Adipose tissue (tissue), 3 donors: ENCODE data around the gene GLI3. TPM values are rescaled to one million over a fixed set of nuclear protein-coding genes. Genes with fewer than 3 reads are reported as not detected.

Experiments
- H3K27ac ChIP-seq: one replicate; pipeline ENCODE4 v1.5.1; 2013; ENCODE audit warnings: low read depth, low read length
- WGBS, 3 donors: extraction: QIAGEN DNeasy Blood & Tissue Kit; methylation state at CpG; one replicate each; pipeline ENCODE4 v1.1.7; 2013; 5-methylcytosine and 5-hydroxymethylcytosine counted together
- polyA plus RNA-seq, 3 donors: library from polyadenylated mRNA; stranded (reverse); fragments of 200-250 nt; gene quantifications; one replicate each; pipeline ENCODE4 v1.2.3, GENCODE V29; 2013
- donor health status: healthy with polysubstance abuse.
- donor health status: Bipolar disorder and iron deficiency.
- donor health status: healthy.

GLI3 gene
- 1 to 10 TPM in 2 of 3 donors, under 1 TPM in 1; 0.51 to 8.4 (median 6.5) TPM for polyA plus RNA-seq

DNA sequence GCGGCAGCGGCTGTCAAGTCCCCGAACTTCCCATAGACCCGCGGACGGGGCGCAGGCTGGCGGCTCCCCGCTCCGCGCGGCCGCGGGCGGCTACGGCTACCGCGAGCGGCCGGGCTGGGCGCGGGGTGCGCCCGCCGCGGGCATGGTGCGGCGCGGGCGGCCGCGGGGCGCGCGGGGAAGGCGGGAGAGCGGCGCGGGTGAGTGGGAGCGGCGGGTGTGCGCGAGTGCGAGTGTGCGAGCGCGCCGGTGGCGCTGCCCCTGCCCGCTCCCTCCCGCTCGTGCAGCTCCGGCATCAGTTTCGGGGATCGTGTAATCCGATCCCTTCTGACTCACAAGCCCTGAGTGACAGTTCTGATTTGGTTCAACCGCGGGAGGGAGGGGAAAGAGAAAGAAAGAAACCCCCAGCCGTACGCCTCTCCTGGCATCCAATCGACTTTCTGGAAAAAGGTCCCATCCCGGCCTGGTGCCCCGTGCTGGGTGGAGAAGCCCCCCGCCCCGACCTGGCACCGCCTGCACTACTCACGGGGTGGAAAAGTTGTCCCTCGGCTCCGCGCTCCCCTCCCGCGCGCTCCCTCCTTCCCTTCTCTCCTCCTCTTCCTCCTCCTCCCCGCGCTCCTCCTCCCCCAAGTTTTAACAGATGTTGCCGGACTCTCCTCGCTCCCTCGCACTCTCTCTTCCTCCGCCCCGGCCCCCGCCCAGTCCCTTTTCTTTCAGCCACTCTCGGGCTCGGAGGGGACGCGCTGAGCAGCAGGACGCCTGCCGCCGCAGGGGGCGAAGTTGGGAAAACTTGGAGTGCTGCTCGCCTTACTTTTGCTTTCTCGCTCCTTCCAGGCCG is at the start of gene GLI3:
Gene GLI3 (minus strand): TSS at position 234 of the 835 bp plus-strand sequence. CDS start 13,956 bp downstream, outside the sequence.
- H3K27ac ChIP-seq, result peak within 1 kb of the TSS; percentile 78
- 1% methylated on average over 54 to 92 of the region's 92 CpGs for WGBS, 3 donors

DNA sequence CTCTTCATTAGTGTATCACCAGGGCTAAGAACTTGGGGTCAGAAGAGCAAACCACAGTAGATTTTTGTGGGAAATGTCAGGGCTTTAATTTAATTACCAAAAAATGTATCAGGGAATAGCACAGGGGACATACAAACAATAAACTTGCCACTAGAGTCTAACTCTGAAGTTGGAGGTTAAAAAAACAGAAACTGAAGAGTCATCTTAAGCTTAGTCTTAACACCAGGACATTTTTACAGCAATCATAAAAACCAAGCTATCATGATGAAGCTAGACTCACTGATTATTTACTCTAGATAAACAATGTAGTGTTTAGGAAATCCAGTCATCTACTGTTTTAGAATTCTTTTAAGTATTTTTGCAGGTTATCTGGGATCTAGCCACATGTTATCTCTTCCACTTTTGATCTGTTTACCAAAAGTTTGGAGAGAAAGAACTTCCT is 48.4 kb upstream of the GLI3 start:
- no peak overlapping the region for H3K27ac ChIP-seq

DNA sequence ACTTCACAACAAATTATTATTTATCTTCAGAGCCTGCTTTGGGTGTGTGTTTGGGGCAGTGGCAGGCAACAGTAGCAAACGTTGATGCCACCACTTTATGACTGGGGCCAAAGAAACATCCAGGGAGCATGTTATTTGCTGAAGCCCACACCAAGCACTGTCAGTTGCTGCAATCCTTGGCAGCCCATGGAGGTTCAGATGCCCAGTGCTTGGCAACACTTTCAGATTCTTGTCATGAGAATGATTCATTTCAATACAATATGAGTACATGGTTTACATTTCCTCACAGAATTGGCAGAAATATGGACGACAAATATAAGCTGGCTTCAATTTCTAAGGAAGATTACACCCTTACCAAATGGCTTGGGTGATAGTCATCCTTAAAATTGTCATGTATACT is 46.5 kb upstream of the GLI3 start:
- H3K27ac ChIP-seq, result no peak overlapping the region
- 15 to 59% (median 55%) methylated on average over 2 of the region's 2 CpGs for WGBS, 3 donors

DNA sequence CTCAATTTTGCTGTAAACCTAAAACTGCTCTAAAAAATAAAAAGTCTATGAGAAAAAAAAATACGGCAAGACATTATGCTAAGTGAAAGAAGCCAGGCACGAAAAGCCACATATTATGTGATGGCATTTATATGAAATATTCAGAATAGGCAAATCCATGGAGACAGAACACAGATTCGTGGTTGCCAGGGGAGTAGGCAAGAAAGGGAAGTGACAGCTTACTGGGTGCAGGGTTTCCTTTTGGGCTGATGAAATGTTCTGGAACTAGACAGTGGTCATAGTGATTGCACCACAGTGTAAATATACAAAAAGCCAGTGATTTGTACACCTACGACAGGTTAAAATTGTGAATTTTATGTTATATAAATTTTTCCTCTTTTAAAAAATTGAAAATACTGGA is 41.3 kb upstream of the GLI3 start:
- 68 to 70% (median 69%) methylated on average over 4 of the region's 4 CpGs for WGBS, 3 donors
- H3K27ac ChIP-seq, result no peak overlapping the region

DNA sequence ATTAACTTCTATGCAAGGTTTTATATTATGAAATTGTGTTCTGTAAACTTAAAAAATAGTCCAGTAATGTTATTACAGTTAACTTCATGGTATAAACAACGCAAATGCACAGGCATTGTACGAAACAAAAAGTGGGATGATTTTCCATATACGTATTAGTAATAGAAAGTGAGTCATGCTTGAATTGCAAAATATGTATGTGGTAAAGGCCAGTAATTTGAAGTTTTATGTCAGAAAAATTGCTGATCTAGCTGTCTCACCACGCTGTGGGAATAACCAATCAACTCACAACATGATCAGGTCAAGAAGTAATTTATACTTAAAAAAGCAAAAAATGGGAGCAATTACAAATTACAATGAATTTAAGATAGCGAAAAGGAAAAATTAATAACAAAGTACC is 37.0 kb upstream of the GLI3 start:
- 66 to 81% (median 78%) methylated on average over 5 of the region's 5 CpGs for WGBS, 3 donors
- H3K27ac ChIP-seq, result no peak overlapping the region

DNA sequence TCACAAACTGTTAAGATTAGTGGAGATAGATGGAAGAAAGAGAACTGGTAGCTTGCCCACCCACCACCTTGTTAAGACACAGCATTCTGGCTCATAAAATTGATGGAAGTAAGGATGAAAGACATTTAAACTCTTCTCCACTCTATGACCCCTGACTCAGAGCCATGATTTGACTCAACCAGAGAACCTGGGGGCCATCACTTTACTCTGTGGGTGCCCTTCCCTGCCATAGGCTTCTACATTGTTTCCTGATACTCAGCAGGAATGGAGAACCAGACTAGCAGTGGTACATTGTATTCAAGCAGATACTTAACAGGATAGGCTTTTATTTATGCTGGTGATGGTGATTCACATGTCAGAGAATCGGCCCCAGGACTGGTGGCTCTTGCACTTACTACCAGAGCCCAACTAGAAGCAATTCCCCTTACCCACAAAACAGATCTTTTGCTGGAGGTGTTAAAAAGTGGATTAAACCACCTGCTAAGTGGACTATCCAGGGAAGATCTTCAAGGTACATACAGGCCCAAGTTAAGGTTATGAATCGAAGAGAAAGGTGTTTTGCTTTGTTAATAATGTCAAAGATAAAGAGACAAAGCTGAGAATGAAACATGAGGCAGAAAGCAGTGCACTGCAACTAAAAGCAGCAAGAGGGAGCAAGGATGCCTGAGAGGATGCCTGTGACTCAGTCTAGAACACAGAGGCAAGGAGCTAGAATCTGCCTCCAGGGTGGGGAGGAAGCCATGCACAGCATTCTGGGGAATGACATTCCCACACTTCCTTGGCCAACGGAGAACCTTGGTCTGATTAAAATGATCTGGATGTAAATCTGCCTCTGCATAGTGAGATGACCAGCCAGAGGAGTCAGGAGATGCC is 36.0 kb upstream of the GLI3 start:
- 48 to 73% (median 67%) methylated on average over 3 of the region's 3 CpGs for WGBS, 3 donors

DNA sequence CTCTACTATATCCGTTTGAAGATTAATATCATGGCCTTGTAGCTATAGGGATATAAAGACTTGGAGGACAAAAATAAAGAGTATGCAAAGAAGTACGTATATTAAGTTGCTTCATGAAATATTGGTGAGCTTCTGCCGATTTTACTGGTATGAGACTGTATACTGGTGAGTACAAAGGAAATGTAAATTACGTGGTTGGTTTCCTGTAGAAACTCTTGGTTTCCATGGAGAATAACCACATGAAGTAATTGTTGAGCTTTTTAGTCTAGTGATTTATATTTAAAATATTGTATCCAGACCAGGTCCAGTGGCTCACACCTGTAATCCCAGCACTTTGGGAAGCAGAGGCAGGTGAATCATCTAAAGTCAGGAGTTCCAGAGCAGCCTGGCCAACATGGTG is 32.2 kb upstream of the GLI3 start:
- H3K27ac ChIP-seq, result no peak overlapping the region
- WGBS, 3 donors, result 57 to 70% (median 68%) methylated on average over 4 of the region's 4 CpGs

More for the DNA sequence above, 36.0 kb upstream of the GLI3 start:
- H3K27ac ChIP-seq, result no peak overlapping the region

DNA sequence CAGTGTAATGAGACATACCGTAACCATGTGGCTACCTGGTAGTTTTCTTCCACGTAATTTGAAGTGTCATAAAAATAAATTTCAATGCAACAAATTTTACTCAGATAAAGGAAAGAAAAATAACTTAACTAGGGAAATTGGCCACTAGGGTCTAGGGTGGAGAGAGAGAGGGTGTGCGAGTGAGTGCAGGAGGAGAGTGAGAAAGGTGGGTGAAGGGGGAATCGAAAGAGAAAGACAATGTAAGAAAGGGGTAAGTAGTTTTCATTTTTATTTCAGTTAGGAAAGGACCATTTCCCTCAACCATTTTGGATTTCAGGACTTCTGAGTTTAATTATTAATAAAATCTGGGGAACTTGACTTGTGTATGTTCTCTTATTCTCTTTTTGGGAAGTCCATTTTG is 27.7 kb upstream of the GLI3 start:
- H3K27ac ChIP-seq, result no peak overlapping the region
- 86 to 97% (median 94%) methylated on average over 4 of the region's 4 CpGs for WGBS, 3 donors

DNA sequence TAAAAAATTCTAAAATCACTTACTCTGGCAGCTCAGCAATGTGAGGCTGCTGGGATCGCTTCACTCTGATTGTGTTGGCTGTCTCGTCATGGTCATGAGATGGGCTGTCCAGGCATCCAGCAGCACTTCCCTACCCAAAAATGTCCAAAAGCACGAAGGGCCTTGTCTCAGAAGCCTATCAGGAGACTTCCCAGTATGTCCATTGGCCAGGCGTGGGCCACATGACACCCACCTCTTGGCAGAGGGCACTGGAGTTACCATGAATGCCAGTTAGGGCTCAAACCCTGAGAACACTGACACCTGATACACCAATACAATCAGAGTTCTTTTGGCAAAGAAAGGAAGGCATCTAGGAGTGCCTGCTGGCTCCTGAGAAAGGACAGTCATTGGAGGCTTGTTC is 27.0 kb upstream of the GLI3 start:
- no peak overlapping the region for H3K27ac ChIP-seq
- 69 to 91% (median 87%) methylated on average over 4 of the region's 4 CpGs for WGBS, 3 donors

DNA sequence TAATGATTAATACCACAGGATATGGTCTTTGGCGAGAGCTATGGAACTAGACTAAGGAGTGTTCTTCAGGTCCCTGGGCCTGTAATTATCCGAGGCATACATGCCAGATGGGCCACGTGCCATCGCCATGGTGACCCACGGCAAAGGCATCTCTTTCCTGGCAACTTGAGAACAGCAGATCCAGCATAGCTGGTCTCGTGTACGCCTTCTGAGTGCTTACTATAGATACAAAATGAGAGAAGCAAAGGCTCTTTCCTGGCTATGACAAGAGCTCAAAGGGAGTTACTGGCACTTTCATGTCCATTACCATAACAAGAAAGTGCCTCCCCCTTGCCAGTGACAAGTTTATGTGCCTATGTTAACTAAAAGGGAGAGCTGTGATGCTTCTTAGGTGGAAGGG is 26.0 kb upstream of the GLI3 start:
- 45 to 68% (median 61%) methylated on average over 7 of the region's 7 CpGs for WGBS, 3 donors
- no peak overlapping the region for H3K27ac ChIP-seq

DNA sequence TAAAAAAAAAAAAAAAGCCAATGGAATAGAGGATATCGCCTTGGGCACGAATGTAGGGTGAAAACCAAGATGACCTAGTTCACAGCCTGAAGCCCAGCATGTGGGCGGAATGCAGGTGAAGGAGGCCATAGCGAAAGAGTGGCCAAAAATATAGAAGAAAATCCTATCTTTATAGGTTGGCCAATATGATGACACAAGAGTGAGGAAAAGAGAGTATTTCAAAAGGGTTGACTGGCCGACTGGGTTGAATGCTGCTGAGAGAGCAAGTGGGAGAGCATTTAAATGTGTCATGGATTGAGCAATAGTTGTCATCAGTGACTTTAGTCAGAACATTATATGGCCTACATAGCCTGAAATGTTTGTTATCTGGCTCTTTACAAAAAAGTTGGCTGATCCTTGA is 17.2 kb upstream of the GLI3 start:
- WGBS, 3 donors, result 77 to 82% (median 77%) methylated on average over 5 of the region's 5 CpGs
- H3K27ac ChIP-seq, result no peak overlapping the region

DNA sequence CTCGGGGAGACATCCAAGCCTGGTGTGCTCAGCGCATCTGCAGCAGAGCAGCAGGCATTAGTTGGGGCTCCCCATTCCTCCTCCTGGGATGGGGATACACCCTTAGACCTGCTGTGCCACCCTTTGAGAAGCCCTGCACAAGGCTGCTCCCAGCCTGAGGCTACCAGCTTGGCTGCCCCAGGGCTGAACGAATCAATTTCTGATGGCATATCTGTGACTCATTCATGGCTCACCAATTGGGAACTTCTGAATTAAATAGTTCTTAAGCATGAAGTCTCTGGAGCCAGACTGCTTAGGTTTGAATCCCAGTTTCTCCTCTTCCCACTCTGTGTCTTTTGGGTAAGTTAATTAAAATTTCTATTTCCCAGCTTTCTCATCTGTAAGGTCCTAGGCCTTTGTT is 16.3 kb upstream of the GLI3 start:
- no peak overlapping the region for H3K27ac ChIP-seq
- 83 to 92% (median 87%) methylated on average over 3 of the region's 3 CpGs for WGBS, 3 donors

DNA sequence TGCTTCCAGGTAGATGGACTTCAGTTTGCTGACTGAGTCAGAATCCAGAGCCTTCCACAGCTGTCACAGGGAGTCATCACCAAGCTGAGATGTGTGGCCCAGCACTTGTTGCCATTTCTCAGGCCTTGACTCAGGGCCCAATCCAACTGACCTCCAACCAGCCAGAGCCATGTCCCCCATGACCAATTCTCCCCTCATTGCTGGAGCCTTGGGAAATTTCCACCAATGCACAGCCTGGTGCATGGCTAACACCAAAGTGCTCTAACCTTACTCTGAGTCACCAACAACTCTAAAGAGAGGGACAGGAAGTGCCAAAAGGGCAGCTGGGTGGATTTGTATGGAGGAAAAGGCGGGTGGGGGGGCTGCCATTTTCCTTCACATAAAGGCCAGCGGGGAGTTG is 13.4 kb upstream of the GLI3 start:
- 76 to 86% (median 83%) methylated on average over 2 of the region's 2 CpGs for WGBS, 3 donors
- no peak overlapping the region for H3K27ac ChIP-seq

DNA sequence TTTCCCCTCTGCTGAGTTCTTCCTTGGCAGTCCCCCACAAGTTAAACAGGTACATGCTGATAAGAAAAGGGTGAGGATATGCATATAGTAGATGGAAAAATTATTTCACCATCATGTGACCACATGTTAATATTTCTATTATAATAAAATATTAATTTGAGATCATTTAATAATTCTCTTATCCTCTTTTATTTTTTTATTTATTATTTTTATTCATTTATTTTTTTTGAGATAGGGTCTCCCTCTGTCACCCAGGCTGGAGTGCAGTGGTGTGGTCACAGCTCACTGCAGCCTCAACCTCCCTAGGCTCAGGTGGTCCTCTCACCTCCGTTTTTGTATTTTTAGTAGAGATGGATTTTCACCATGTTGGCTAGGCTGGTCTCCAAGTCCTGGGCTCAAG is 11.6 kb upstream of the GLI3 start:
- 73 to 100% (median 76%) methylated on average over 1 of the region's 1 CpG for WGBS, 3 donors
- H3K27ac ChIP-seq, result no peak overlapping the region

DNA sequence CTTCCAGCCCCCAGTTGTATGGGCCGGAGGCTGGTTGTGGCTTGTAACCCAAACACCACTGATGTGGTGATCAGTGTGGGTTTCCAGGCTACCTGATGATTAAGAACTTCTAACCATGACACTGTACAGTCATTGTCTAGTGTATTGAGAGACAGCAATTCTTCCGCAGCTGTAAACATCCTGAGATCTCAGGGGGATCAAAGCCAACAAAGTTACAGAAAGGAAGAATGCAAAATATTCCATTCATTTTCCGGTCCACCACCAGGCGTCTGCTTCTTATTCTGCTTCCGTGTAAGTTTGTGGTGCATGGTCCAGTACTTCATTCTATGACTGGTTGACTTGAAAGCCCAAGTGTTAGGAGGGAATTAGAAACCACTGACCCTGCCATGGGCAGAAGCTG is 10.3 kb upstream of the GLI3 start:
- WGBS, 3 donors, result 62 to 71% (median 69%) methylated on average over 5 of the region's 5 CpGs
- no peak overlapping the region for H3K27ac ChIP-seq

DNA sequence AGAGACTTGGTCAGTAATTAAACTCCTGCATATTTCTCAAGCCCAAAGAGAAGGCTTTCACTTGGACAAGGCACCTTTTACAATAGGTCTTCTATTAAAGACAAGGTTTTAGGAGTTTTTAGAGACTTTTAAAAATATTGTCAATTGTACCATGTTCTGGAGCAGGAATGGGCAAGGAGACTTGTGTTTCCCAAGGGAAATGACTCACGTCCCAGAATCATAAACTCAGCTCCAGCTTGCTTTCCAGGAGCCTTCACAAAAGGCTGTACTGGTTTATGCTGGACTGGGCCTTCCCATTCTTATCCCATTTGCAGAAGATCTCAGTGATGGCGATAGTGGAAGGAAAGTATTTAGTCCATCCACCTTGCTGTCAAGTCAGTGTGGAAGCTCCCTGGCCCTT is 7.8 kb upstream of the GLI3 start:
- WGBS, 3 donors, result 55 to 75% (median 58%) methylated on average over 2 of the region's 2 CpGs
- H3K27ac ChIP-seq, result no peak overlapping the region

DNA sequence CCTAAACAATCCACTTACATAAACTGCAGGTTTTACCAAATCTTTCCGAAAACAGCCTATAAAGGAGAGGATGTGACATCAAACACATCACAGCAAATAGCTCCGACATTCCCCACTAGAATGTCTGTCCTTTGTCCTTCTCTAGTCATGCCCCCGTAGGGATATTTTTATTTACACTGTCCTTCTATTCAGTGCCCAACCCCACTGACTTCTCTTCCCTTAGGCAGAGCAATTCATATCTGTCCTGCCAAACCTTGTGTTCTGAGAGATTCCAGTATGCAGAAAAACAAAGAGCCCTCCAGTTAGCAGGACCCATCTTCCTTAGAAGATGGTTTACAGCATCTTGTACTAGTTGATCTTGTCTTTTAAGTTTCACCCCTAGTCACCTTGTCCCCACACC is 5.4 kb upstream of the GLI3 start:
- 61 to 84% (median 81%) methylated on average over 3 of the region's 3 CpGs for WGBS, 3 donors
- no peak overlapping the region for H3K27ac ChIP-seq

DNA sequence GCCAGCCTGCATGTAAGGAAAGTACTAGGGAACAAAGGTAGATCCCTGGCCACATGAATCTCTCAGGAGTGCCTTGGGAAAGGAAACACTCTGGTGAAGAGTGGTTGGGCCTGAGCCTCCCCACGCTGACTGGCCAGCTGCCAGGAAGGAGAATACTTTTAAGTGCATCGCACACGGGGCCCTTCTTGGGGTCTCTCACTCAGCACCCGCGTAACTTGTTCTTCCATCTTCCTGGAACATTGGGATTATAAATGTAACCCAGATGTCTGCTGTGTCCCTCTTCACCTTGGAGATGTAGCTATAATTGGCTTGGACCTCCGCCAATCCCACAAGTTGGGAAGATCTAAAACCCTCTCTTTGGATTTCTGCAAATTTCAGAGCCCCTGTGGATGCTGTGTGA is 4.4 kb upstream of the GLI3 start:
- 63 to 75% (median 69%) methylated on average over 6 of the region's 6 CpGs for WGBS, 3 donors
- H3K27ac ChIP-seq, result no peak overlapping the region

DNA sequence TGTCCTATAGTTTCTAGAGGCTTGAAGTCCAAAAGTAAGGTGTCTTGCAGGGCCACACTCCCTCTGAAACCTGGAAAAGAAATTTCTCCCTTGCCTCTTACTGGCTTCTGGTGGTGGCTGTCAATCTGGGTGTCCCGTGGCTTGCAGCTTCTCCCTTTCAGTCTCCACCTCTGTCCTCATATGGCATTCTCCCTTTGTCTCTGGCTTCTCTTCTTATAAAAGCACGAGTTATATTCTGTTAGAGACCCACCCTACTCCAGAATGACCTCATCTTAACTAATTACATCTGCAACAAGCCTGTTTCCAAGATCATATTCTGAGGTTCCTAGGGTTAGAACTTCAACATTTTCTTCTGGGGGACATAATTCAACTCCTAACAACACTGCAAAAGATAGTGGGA is 3.4 kb upstream of the GLI3 start:
- 46 to 52% (median 50%) methylated on average over 2 of the region's 2 CpGs for WGBS, 3 donors
- H3K27ac ChIP-seq, result no peak overlapping the region
